Ishikawa (cell line): ENCODE measurements around the gene WNK2.

Experiments used
- CEBPB ChIP-seq: IDR thresholded peaks from 2 replicates; pipeline ENCODE4 v1.6.1; 2012
- CREB1 ChIP-seq: IDR thresholded peaks from 2 replicates; pipeline ENCODE4 v1.6.1; 2012; ENCODE audit warnings: low read depth
- EGR1 ChIP-seq: IDR thresholded peaks from 2 replicates; pipeline ENCODE4 v1.6.1; 2012
- EP300 ChIP-seq: IDR thresholded peaks from 2 replicates; pipeline ENCODE4 v1.6.1; 2012; ENCODE audit warnings: borderline replicate concordance
- FOXM1 ChIP-seq: IDR thresholded peaks from 2 replicates; pipeline ENCODE4 v1.6.1; 2012; ENCODE audit warnings: low read depth, borderline replicate concordance
- MAX ChIP-seq: IDR thresholded peaks from 2 replicates; pipeline ENCODE4 v1.6.1; 2012
- NFIC ChIP-seq: IDR thresholded peaks from 2 replicates; pipeline ENCODE4 v1.6.1; 2012
- RAD21 ChIP-seq: IDR thresholded peaks from 2 replicates; pipeline ENCODE4 v1.6.1; 2012; ENCODE audit warnings: low read depth
- REST ChIP-seq: IDR thresholded peaks from 2 replicates; pipeline ENCODE4 v1.6.1; 2012; ENCODE audit warnings: low read depth, mild to moderate bottlenecking
- TAF1 ChIP-seq: IDR thresholded peaks from 2 replicates; pipeline ENCODE4 v1.6.1; 2012; ENCODE audit warnings: low read depth, mild to moderate bottlenecking
- TCF12 ChIP-seq: IDR thresholded peaks from 2 replicates; pipeline ENCODE4 v1.6.1; 2012; ENCODE audit warnings: low read depth
- TEAD4 ChIP-seq: IDR thresholded peaks from 2 replicates; pipeline ENCODE4 v1.6.1; 2012
- USF1 ChIP-seq: IDR thresholded peaks from 2 replicates; pipeline ENCODE4 v1.6.1; 2012
- YY1 ChIP-seq: IDR thresholded peaks from 2 replicates; pipeline ENCODE4 v1.6.1; 2012; ENCODE audit warnings: low read depth
- ZBTB7A ChIP-seq: IDR thresholded peaks from 2 replicates; pipeline ENCODE4 v1.6.1; 2012; ENCODE audit warnings: low read depth

Gene WNK2

GRCh38 chr9:93205045-93205768 lies 21.3 kb downstream of the WNK2 start:
- no peak for TF ChIP-seq CEBPB
- TF ChIP-seq YY1 = no peak
- TF ChIP-seq EGR1 = no peak
- no peak for TF ChIP-seq EP300
- TF ChIP-seq NFIC = no peak
- no peak for TF ChIP-seq MAX
- no peak for TF ChIP-seq TCF12
- TF ChIP-seq USF1 = no peak
- no peak for TF ChIP-seq ZBTB7A
- TF ChIP-seq REST = no peak
- TF ChIP-seq CREB1 = no peak
- TF ChIP-seq TEAD4 = no peak
- no peak for TF ChIP-seq FOXM1
- no peak for TF ChIP-seq TAF1
- no peak for TF ChIP-seq RAD21

GRCh38 chr9:93205896-93206575 lies 22.1 kb downstream of the WNK2 start:
- TF ChIP-seq YY1 = no peak
- TF ChIP-seq NFIC = no peak
- TF ChIP-seq EP300 = no peak
- TF ChIP-seq CREB1 = no peak
- TF ChIP-seq TCF12 = no peak
- TF ChIP-seq EGR1 = no peak
- no peak for TF ChIP-seq TAF1
- no peak for TF ChIP-seq CEBPB
- TF ChIP-seq ZBTB7A = no peak
- no peak for TF ChIP-seq REST
- no peak for TF ChIP-seq RAD21
- no peak for TF ChIP-seq FOXM1

GRCh38 chr9:93206576-93207155 lies 22.7 kb downstream of the WNK2 start:
- TF ChIP-seq USF1 (no peak), EP300 (no peak), ZBTB7A (no peak), FOXM1 (no peak), REST (no peak), EGR1 (no peak), MAX (no peak), CREB1 (no peak), CEBPB (no peak), RAD21 (no peak), TAF1 (no peak), TEAD4 (no peak), TCF12 (no peak), NFIC (no peak), YY1 (no peak)
